HepG2 (cell line): ENCODE data around the gene RPRD2. TPM values are rescaled to one million over a fixed set of nuclear protein-coding genes. Genes with fewer than 3 reads are reported as not detected.
"Not testable (repeated sequence)": the region's sequence is repeated elsewhere in the genome, so short reads cannot be mapped to it uniquely, and the experiment has no call there.

Experiments
- ATAC-seq: fragments of 200-7000 bp; cut with Tn5 transposase; 3 replicates; pipeline ENCODE4 v1.9.1; 2020; ENCODE audit warnings: mild to moderate bottlenecking, moderate library complexity
- BruUV-seq: library from RNA; stranded (reverse); fragments of 400-500 nt; replicated peaks from 2 replicates; lab custom pipeline; 2021; lab: Mats Ljungman, UMichigan
- CTCF ChIA-PET: fragments of 300-600 bp; formaldehyde crosslinking; extraction: SDS; loops from one replicate; lab custom pipeline; 2021; ENCODE audit warnings: low total read pairs, inconsistent platforms, low intra/inter-chr PET ratio; lab: Yijun Ruan, JAX
- POLR2A ChIA-PET: fragments of 350-600 bp; sonication (Branson Sonifier 250); formaldehyde crosslinking; loops from one replicate; lab custom pipeline; 2020; ENCODE audit warnings: antibody characterized with exemption, inconsistent platforms; lab: Yijun Ruan, JAX
- DNase-seq: peaks from one replicate; pipeline ENCODE4 v3.0.0-alpha.2; 2015; ENCODE audit warnings: low spot score
- FAIRE-seq: peaks from 3 replicates; lab custom pipeline; 2011; peaks lifted over from hg19 to GRCh38; lab: Jason Lieb, UNC
- H2AFZ ChIP-seq: one replicate; pipeline ENCODE4 v1.6.1; 2011; ENCODE audit warnings: low read length, inconsistent platforms
- H3K27ac ChIP-seq: fragments of 300-600 bp; 3 replicates; pipeline ENCODE4 v1.8.0; 2011; ENCODE audit warnings: mixed run types, mild to moderate bottlenecking, mixed read lengths, low read length, inconsistent platforms; ENCODE audit not compliant: insufficient read depth; ENCODE audit errors: extremely low read length
- H3K27me3 ChIP-seq, 2 experiments: fragments of 200-600 bp in 1 of 2; 2 replicates in 1 of 2; 3 replicates in 1 of 2; pipeline versions ENCODE4 v1.6.0 to v1.8.0; 2011; ENCODE audit warnings: low read length in 2 of 2, mild to moderate bottlenecking in 2 of 2, moderate library complexity in 2 of 2, inconsistent platforms in 1 of 2; ENCODE audit not compliant: insufficient read depth in 2 of 2, control insufficient read depth in 1 of 2
- H3K36me3 ChIP-seq, 2 experiments: fragments of 200-600 bp in 1 of 2; replicated peaks in 1 of 2; 2 replicates in 1 of 2; 3 replicates in 1 of 2; pipeline versions ENCODE4 v1.5.1 to v1.8.0; 2011; ENCODE audit warnings: low read length in 2 of 2, inconsistent platforms in 1 of 2; ENCODE audit not compliant: insufficient read depth in 2 of 2, control insufficient read depth in 1 of 2
- H3K4me1 ChIP-seq: 2 replicates; pipeline ENCODE4 v1.5.1; 2012; ENCODE audit warnings: low read length, inconsistent platforms; ENCODE audit not compliant: insufficient read depth
- H3K4me2 ChIP-seq: 2 replicates; pipeline ENCODE4 v1.6.0; 2011; ENCODE audit warnings: low read depth, low read length, inconsistent platforms
- H3K4me3 ChIP-seq, 3 experiments: fragments of 200-600 bp in 1 of 3; sonication (generic), shearing (Covaris generic) in 1 of 3; replicated peaks in 1 of 3; 2 replicates each; pipeline ENCODE4 v1.5.1; 2011 to 2016; ENCODE audit warnings: low read length in 3 of 3, inconsistent platforms in 2 of 3, low read depth in 2 of 3, mild to moderate bottlenecking in 2 of 3, control low read depth in 1 of 3, mixed read lengths in 1 of 3; ENCODE audit not compliant: insufficient read depth in 1 of 3
- H3K79me2 ChIP-seq: one replicate; pipeline ENCODE4 v1.6.1; 2011; ENCODE audit warnings: low read length, inconsistent platforms; ENCODE audit not compliant: insufficient read depth
- H3K9ac ChIP-seq: 2 replicates; pipeline ENCODE4 v1.6.0; 2011; ENCODE audit warnings: mild to moderate bottlenecking, low read depth, low read length, inconsistent platforms; ENCODE audit not compliant: insufficient read depth
- H3K9me3 ChIP-seq: 2 replicates; pipeline ENCODE4 v1.5.1; 2012; ENCODE audit warnings: mild to moderate bottlenecking, low read length
- H4K20me1 ChIP-seq: 2 replicates; pipeline ENCODE4 v1.6.0; 2011; ENCODE audit warnings: inconsistent platforms, mild to moderate bottlenecking, low read length, moderate library complexity; ENCODE audit not compliant: insufficient read depth
- HBP1 ChIP-seq: IDR thresholded peaks from 2 replicates; pipeline ENCODE4 v1.6.1; 2016; ENCODE audit warnings: low read depth, control low read depth
- PHF20 ChIP-seq: sonication (generic); formaldehyde crosslinking; IDR thresholded peaks from 2 replicates; pipeline ENCODE4 v1.5.0; 2020; ENCODE audit warnings: mild to moderate bottlenecking, missing genetic modification reagents
- RBFOX2 ChIP-seq: fragments of 200-400 bp; formaldehyde crosslinking; IDR thresholded peaks from 2 replicates; pipeline ENCODE4 v1.6.1; 2017; ENCODE audit warnings: low read depth, mild to moderate bottlenecking, low read length
- ZFY ChIP-seq: sonication (generic); formaldehyde crosslinking; IDR thresholded peaks from 2 replicates; pipeline ENCODE4 v1.4.0; 2020; ENCODE audit warnings: missing genetic modification reagents
- ZNF615 ChIP-seq: sonication (generic); formaldehyde crosslinking; IDR thresholded peaks from 2 replicates; pipeline ENCODE4 v1.5.0; 2020; ENCODE audit warnings: mild to moderate bottlenecking, missing genetic modification reagents, borderline replicate concordance
- ZNF766 ChIP-seq: sonication (generic); formaldehyde crosslinking; IDR thresholded peaks from 2 replicates; pipeline ENCODE4 v1.5.0; 2020; ENCODE audit warnings: missing genetic modification reagents, borderline replicate concordance
- ZSCAN5A ChIP-seq: sonication (generic); formaldehyde crosslinking; IDR thresholded peaks from 2 replicates; pipeline ENCODE4 v1.8.0; 2022; ENCODE audit warnings: mild to moderate bottlenecking, missing genetic modification reagents, borderline replicate concordance
- WGBS: methylation state at CpG from one replicate; pipeline ENCODE4 v1.1.6; 2017; ENCODE audit warnings: low lambda C conversion rate; 5-methylcytosine and 5-hydroxymethylcytosine counted together
- in situ Hi-C: cut with HindIII; loops from 2 replicates; pipeline ENCODE4 v1.10.0; 2017; ENCODE audit warnings: low pct_unique_long_range_greater_than_20kb; ENCODE audit not compliant: extremely low pct_ligation_motif_present
- intact Hi-C: fragments of 100-400 bp; cut with micrococcal nuclease; formaldehyde crosslinking; loops from one replicate; pipeline ENCODE4 v1.10.0; 2022; ENCODE audit not compliant: unreplicated experiment
- polyA plus RNA-seq, 8 experiments: library from polyadenylated mRNA; depleted of rRNA in 3 of 8; stranded (reverse) in 7 of 8; unstranded in 1 of 8; fragments of >200 nt; fragmentation: Illumina TruSeq in 4 of 8; extraction: Trizol in 4 of 8; gene quantifications; 2 replicates each; pipeline versions ENCODE4 v1.2.1 to v1.2.3, GENCODE V29; 2011 to 2016; ENCODE audit warnings: low read depth in 4 of 8, missing spikeins in 1 of 8, mixed read lengths in 1 of 8; ENCODE audit not compliant: insufficient read depth in 1 of 8
- total RNA-seq, 5 experiments: library from RNA; depleted of rRNA; stranded (reverse); fragments of >200 nt; fragmentation: Illumina TruSeq; extraction: Trizol; gene quantifications; 2 replicates each; pipeline ENCODE4 v1.2.3, GENCODE V29; 2016; ENCODE audit warnings: low read depth in 1 of 5

Gene RPRD2
- total and polyA plus RNA-seq, 2 of the 13 experiments (the other 11 are each of a cell fraction or from before 2014, with no cell fraction given), result 8.0 to 8.9 TPM

- TF ChIP-seq ZSCAN5A (CRISPR knock-in tag) (no peak), PHF20 (0 out of 2 replicates have a peak, but pooled peaks have one; percentile 11)
Observed at GRCh38 chr1:150363426-150364230, at the start of gene RPRD2 (continued).

- H2AFZ ChIP-seq, POLR2A ChIA-PET, H3K4me1 ChIP-seq, CTCF ChIA-PET, intact Hi-C loops, H4K20me1 ChIP-seq, BruUV-seq, H3K36me3 ChIP-seq, ATAC-seq, H3K27me3 ChIP-seq, H3K9me3 ChIP-seq, in situ Hi-C loops, H3K4me3 ChIP-seq, H3K9ac ChIP-seq, FAIRE-seq, DNase-seq, H3K27ac ChIP-seq, H3K4me2 ChIP-seq, H3K79me2 ChIP-seq: not testable (repeated sequence)
- 77% methylated on average over 4 of the region's 4 CpGs for WGBS
Observed at GRCh38 chr1:150314691-150315090, 49.3 kb upstream of the RPRD2 start.

GRCh38 chr1:150320667-150320978 is 43.3 kb upstream of the RPRD2 start:
- Histone ChIP-seq H3K9ac (peak overlapping the region; percentile 93), H3K4me1 (peaks cover 20% of the 10 kb centered on the region), H3K27me3 (no peaks in the 10 kb centered on the region; a peak in 1 of 5 replicates), H2AFZ (no peak overlapping the region), H4K20me1 (no peaks in the 10 kb centered on the region), H3K79me2 (peaks cover 32% of the 10 kb centered on the region), H3K9me3 (no peaks in the 10 kb centered on the region), H3K36me3 (peaks cover 7 to 10% of the 10 kb centered on the region in 2 experiments; a peak in 4 of 5 replicates), H3K4me2 (peak overlapping the region; percentile 61), H3K4me3 (peak overlapping the region; percentile 83 to 92 (median 85); a peak in 4 of 6 replicates), H3K27ac (peak overlapping the region; percentile 84)
- ChIA-PET CTCF (no interaction called here), POLR2A (interaction anchor here (1.0 to 3.0 kb wide), 6 partner anchors 8 to 64 kb away, joined by 3 to 25 read pairs (median 9); partner anchors contain the start of genes APH1A, CA14 and RPRD2)
- in situ Hi-C loops (no loop called here), intact Hi-C loops (loop anchor here (10.0 kb wide), 1 partner anchor 84 kb away; no protein-coding TSS in a partner anchor)
- FAIRE-seq (no peak), DNase-seq (no peak), ATAC-seq (no peak)
- no TSS peak for BruUV-seq
- WGBS, result 89% methylated on average over 8 of the region's 8 CpGs
- TF ChIP-seq ZNF615 (CRISPR knock-in tag) (0 out of 2 replicates have a peak, but pooled peaks have one; percentile 10), ZNF766 (CRISPR knock-in tag) (no peak), HBP1 (CRISPR knock-in tag) (no peak), ZFY (CRISPR knock-in tag) (no peak), RBFOX2 (no peak)
